HL-60/S4 treated with phorbol 12-myristate 13-acetate at 8.2 ng/mL for 4 days and 3 days (cell line): ENCODE data around the gene SHMT2.
"Not testable (repeated sequence)": the region's sequence is repeated elsewhere in the genome, so short reads cannot be mapped to it uniquely, and the experiment has no call there.

Experiments used
- in situ Hi-C: fragments of 300-500 bp; cut with MboI; formaldehyde crosslinking; loops from 2 replicates; pipeline ENCODE4 v1.15.0; 2022; ENCODE audit warnings: low sequenced_read_pairs

Gene SHMT2

GRCh38 chr12:57254506-57255280, 25.2 kb downstream of the SHMT2 start:
- in situ Hi-C loops: no loop called here

GRCh38 chr12:57255916-57256315, 26.4 kb downstream of the SHMT2 start:
- in situ Hi-C loops: no loop called here

DNA sequence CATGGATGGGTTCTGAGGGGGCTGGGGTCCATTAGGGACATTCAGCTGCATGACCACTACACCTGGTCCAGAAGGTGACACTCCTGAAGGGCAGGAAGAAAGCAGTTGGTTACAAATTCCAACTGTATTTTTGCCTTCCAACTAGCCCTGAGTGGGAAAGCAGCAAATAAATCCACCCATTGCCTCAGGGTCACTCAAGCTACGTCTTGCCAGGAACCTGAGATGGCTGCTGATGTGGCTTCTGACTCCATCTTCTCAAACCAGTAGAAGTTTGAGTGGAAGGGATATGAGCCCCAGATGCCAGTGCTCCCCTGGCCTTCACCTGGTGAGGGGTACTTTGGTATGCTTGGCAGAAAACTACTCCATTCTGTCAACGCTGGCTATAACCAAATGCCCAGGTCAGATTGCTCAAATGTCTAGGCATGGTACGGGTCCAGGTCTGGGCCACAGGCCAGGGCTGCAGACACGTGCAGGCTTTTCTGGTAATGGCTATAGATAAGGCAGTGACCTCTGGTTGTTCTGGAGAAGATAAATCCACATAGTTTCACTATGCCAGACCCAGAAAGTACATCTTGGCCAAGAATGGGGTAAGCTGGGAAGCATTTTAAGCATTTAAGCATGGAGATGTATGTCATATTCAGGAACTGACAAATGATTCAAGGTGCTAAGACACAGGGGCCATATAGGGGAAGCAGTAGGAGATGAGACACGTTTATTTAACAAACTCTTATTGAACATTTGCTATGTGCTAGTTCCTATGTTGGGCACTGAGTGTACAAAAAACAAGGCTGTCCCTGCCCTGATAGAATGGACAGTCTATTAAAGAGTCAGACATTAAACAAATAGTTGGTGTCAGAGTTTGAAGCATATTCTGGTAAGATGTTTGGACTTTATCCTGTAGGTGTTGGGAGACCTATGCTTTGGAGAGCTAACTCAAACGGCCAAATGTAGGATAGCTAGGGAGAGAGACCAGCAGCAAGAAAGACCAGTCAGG, 29.8 kb downstream of the SHMT2 start:
- in situ Hi-C loops: no loop called here

- in situ Hi-C loops: no loop called here
Observed at GRCh38 chr12:57260366-57260765, 30.9 kb downstream of the SHMT2 start.

- in situ Hi-C loops: no loop called here
Observed at GRCh38 chr12:57261428-57261865, 31.9 kb downstream of the SHMT2 start.

GRCh38 chr12:57262126-57262822, 32.8 kb downstream of the SHMT2 start:
- in situ Hi-C loops: no loop called here

DNA sequence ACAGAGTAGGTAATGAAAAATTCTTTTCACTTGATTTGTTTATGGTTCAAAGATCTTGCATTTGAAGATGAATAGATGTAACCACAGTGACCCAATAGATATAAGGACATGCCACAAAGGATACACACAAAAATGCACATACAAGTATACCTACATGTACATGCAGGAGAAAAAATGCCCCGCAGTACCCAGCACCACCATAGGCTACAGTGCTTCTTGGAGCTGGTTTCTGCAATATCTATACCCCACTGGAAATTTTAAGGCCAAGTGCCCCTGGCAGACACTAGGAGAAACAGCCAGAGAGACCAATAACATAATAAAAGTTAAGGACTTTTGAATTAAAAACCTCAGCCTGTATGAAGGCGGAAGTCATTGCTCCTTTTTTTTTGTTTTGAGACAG, 33.6 kb downstream of the SHMT2 start:
- in situ Hi-C loops: no loop called here

GRCh38 chr12:57266681-57267080, 37.2 kb downstream of the SHMT2 start:
- in situ Hi-C loops: no loop called here

DNA sequence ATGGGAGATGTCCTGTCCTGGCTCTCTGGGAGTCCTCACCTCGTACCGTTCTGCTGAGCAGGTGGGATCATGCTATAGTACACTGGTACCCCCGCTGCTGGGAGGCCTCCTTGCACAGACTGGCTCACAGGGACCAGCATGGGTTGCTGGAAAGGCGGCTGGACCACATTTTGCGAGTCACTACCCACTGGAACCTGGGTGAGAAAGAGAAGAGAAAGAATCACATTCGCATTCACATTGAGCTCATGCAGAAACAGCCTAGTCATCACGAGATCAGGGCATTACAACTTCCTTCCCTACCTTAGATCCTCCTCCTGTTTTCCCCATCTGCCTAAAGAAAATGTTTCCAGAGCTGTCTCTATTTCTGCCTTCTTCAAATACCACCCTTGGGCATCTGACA, 38.8 kb downstream of the SHMT2 start:
- in situ Hi-C loops: no loop called here

DNA sequence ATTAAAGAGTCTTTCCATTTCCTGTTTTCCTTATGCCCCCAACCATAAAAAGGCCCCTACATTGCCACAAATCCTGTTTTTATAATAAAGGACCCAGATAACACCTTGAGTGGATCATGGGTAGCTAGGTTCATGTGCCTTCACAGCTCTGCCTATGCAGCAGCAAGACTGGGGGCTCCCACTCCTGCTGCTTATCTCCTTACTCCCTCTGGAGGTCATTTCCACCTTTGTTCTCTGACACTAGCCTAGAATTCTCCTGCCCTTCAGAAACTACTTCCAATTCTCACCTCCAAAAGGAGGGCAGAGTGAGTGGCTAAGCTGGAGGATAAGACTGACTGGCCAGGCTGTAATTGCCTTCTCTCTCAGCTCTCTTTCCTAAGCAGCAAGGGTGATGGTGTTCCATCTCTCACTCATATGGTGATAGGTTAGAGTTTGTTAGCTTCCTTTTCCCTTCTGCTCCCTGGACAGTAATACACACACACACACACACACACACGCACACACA, 41.5 kb downstream of the SHMT2 start:
- in situ Hi-C loops: no loop called here

DNA sequence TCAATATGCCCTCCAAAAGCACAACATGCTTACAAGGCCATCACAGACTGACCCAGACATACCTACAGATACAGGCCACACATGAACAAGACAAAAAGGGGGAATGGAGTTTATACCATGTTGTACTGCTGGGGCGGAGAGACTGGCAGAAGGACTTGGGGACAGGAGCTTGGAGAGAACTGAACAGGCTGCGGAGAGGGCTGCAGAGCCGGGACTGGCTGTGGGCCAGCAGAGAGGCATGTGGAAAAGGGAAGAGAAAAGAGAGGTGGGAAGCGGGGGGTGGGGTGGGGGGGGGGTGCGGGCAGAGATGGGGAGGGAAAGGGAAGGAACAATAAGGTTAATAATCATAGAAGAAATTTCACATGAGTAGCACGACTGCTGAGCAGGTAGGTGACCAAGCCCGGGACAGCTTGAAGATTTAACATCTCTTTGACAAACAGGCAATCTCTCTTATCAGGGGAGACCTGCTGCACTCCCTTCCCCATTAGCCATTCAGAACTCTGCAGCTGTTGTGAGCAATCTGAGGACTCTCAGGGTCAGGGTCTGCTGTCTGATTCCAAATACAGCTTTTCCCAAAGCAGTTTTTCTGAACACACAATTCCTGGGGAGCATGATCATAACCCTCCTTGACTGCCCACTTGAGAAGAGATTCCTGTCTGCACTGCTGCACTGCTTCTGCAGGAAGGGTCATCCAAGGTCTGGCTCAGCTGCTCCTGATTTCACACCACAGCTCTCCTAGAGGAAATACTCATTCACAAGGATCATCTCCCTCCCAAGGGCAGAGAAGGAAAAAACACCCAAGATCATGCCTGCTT, 43.0 kb downstream of the SHMT2 start:
- in situ Hi-C loops: no loop called here

DNA sequence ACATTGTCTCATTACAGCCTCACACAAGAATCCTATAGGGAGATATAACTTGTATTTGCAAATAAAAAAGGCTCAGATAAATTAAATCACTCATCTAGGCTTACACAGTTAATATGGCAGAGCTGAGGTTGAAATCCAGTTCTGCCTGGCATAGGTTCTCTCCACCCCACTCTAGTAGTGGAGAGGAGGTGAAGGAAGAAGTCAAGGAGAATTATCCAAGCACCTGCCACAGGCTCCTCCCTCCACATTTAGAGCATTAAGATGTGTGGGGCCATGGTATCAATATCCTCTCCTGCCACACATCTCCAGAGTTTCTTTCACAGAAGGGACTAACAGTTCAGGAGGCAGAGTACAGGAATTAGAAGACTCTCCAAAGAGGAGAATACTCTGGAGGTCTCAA, 44.0 kb downstream of the SHMT2 start:
- in situ Hi-C loops: no loop called here

DNA sequence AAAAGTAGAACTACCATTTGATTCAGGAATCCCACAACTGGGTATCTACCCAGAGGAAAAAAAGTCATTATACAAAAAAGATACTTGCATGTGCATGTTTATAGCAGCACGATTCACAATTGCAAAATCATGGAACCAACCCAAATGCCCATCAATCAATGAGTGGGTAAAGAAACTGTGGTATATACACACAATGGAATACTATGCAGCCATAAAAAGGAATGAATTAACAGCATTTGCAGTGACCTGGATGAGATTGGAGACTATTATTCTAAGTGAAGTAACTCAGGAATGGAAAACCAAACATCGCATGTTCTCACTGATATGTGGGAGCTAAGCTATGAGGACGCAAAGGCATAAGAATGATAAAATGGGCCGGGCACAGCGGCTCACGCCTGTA, 46.7 kb downstream of the SHMT2 start:
- in situ Hi-C loops: not testable (repeated sequence)

GRCh38 chr12:57276935-57277563, 47.5 kb downstream of the SHMT2 start:
- in situ Hi-C loops: no loop called here

- in situ Hi-C loops: no loop called here
Observed at GRCh38 chr12:57278465-57279381, 49.2 kb downstream of the SHMT2 start.

DNA sequence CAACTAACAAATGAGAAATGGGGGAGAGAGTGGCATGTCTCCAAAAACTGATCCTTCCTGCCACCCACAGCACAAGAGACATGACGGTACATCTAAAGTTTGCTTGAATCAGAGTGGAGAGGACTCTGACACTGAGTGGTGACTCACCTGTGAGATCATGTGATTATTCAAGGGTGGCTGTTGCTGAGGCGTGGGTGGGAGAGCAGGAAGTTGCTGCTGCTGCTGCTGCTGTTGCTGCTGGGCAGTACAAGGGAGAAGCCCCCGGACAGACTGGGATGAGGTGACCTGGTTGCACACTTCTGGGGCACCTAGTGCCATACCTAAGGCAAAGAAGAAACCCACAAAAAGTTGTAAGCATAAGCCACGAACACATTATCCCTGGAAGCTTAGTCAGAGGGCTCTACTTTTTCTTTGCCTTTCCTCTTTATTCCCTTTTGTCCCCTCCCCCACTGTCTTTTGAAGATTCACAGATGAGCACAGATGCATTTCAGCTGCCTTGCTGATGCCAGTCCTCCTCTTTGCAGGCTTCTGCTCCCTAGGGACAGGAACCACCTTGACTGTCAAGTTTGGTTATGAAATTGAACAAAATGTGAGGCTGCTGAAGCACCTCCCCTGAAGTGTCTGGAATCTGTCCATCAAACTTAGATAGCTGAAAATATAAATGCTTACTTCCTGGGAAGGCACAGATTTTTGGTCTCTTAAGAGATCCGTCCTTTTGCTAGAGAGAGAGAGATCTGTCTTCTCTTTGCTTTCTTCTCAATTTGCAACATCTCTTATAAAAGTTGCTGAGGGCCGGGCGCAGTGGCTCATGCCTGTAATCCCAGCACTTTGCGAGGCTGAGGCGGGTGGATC, 50.9 kb downstream of the SHMT2 start:
- in situ Hi-C loops: no loop called here

- in situ Hi-C loops: not testable (repeated sequence)
Observed at GRCh38 chr12:57282073-57282472, 52.6 kb downstream of the SHMT2 start.
